Stomach (tissue), 4 donors: ENCODE measurements around the gene ASCL2.

Experiments used
- POLR2AphosphoS5 ChIP-seq, 3 donors: sonication (generic); formaldehyde crosslinking; IDR thresholded peaks; one replicate each; pipeline ENCODE4 v1.6.1; 2016; ENCODE audit warnings: antibody characterized with exemption in 3 of 3
- TF ChIP-seq, protein P1 (sequence below), 7 experiments: fragments of 450-650 bp in 4 of 7; fragments of 200-600 bp in 3 of 7; sonication (generic) in 3 of 7; IDR thresholded peaks; one replicate each; pipeline ENCODE4 v1.5.1; 2016 to 2019; ENCODE audit warnings: antibody characterized with exemption in 7 of 7, control low read depth in 2 of 7, mild to moderate bottlenecking in 1 of 7

DNA sequence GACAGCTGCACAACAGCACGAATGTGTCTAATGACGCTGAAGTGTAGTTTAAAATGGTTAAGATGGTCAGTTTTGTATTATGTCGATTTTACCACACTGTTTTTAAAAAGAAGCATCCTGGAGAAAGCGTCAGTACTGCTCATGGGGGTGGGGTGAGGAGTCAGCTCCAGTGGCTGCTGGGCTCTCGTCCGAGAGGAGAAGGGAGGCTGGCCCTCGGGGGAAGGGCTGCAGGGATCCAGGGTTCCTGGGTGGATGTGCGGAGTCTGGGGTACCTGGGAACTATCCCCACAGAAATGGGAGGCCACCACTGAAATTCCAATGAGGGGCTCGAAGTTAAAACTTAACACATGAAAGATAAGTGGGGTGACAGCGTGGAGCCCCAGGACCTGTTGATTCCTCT is 19.5 kb upstream of the ASCL2 start:
- TF ChIP-seq, protein P1, sequence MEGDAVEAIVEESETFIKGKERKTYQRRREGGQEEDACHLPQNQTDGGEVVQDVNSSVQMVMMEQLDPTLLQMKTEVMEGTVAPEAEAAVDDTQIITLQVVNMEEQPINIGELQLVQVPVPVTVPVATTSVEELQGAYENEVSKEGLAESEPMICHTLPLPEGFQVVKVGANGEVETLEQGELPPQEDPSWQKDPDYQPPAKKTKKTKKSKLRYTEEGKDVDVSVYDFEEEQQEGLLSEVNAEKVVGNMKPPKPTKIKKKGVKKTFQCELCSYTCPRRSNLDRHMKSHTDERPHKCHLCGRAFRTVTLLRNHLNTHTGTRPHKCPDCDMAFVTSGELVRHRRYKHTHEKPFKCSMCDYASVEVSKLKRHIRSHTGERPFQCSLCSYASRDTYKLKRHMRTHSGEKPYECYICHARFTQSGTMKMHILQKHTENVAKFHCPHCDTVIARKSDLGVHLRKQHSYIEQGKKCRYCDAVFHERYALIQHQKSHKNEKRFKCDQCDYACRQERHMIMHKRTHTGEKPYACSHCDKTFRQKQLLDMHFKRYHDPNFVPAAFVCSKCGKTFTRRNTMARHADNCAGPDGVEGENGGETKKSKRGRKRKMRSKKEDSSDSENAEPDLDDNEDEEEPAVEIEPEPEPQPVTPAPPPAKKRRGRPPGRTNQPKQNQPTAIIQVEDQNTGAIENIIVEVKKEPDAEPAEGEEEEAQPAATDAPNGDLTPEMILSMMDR (IDR thresholded peaks at IDR 0.05), result no peak
- TF ChIP-seq POLR2AphosphoS5 (IDR thresholded peaks at IDR 0.05), result no peak
